ENCODE results near the gene DDN. TPM values are rescaled to one million over a fixed set of nuclear protein-coding genes. Genes with fewer than 3 reads are reported as not detected.

The DDN gene
- total and polyA plus RNA-seq, 12 donors, result 0.08 to 2.2 (median 0.43) TPM; not detected in 1

DNA sequence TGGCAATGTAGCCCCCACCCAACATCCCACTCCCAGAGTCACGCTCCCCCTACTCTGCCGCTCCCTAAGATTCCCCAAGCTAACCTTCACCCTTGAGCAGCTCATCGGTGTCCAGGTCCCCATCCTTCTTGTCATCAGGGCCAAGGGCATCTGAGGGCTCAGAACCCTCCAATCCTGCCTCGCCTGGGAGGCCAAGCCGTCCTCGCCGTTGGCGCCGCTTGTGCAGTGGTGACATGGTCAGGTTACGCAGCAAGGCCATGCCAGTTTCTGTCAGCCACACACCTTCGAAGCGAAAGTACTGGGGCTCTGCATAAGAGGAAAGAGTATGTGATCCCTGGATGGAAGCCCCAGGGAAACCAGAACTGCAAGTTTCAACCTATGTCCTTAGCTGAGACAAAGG lies 45.5 kb upstream of the DDN start:
- H3K27me3 ChIP-seq, result no peaks in the 10 kb centered on the region
- no peaks in the 10 kb centered on the region for H3K9me3 ChIP-seq (replicated peaks in 1 of 3)
- DNase-seq, result no peak
- no peak overlapping the region for H3K4me3 ChIP-seq
- TF ChIP-seq POLR2A (IDR thresholded peaks at IDR 0.05), result no peak
- TF ChIP-seq, protein P1, sequence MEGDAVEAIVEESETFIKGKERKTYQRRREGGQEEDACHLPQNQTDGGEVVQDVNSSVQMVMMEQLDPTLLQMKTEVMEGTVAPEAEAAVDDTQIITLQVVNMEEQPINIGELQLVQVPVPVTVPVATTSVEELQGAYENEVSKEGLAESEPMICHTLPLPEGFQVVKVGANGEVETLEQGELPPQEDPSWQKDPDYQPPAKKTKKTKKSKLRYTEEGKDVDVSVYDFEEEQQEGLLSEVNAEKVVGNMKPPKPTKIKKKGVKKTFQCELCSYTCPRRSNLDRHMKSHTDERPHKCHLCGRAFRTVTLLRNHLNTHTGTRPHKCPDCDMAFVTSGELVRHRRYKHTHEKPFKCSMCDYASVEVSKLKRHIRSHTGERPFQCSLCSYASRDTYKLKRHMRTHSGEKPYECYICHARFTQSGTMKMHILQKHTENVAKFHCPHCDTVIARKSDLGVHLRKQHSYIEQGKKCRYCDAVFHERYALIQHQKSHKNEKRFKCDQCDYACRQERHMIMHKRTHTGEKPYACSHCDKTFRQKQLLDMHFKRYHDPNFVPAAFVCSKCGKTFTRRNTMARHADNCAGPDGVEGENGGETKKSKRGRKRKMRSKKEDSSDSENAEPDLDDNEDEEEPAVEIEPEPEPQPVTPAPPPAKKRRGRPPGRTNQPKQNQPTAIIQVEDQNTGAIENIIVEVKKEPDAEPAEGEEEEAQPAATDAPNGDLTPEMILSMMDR (IDR thresholded peaks at IDR 0.05), result no peak
- H3K4me1 ChIP-seq (replicated peaks in 1 of 2), result no peaks in the 10 kb centered on the region
- intact Hi-C loops (cut with DNase I), result no loop called here
- peaks cover 0 to 98% of the 10 kb centered on the region in 2 donors for H3K36me3 ChIP-seq (replicated peaks in 1 of 2)
- WGBS, 4 donors, result 85 to 93% (median 89%) methylated on average over 12 of the region's 12 CpGs
- no peak overlapping the region for H3K27ac ChIP-seq

DNA sequence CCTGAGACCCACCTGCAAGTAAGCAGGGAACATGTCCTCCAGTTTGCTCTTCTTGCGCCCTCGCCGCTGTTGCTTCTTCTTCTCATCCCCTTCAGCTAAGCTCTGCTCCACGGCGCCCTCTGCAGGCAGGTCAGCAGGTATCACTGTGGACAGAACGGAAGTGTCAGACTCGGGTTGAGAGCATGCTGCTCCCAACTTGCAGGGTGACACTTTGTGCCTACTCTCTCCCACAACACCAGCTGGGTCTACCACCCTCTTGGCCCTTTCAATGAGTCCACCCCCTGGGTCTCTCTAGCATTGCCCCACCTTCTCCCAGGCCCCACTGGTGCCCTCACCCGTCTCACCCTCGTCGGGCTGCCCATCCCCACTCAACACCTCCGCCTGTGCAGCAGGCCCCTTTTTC lies 44.7 kb upstream of the DDN start:
- Histone ChIP-seq H3K36me3 (replicated peaks in 1 of 2) (peaks cover 0 to 98% of the 10 kb centered on the region in 2 donors), H3K4me3 (no peak overlapping the region), H3K4me1 (replicated peaks in 1 of 2) (no peaks in the 10 kb centered on the region), H3K27ac (no peak overlapping the region), H3K27me3 (no peaks in the 10 kb centered on the region), H3K9me3 (replicated peaks in 1 of 3) (no peaks in the 10 kb centered on the region)
- TF ChIP-seq POLR2A (IDR thresholded peaks at IDR 0.05), result no peak
- TF ChIP-seq, protein P1 (IDR thresholded peaks at IDR 0.05), result peak; percentile 35 to 63 (median 61)
- DNase-seq, result peak; percentile 71 to 83 (median 76)
- intact Hi-C loops (cut with DNase I), result no loop called here
- WGBS, 4 donors, result 53 to 70% (median 56%) methylated on average over 9 to 11 of the region's 11 CpGs

DNA sequence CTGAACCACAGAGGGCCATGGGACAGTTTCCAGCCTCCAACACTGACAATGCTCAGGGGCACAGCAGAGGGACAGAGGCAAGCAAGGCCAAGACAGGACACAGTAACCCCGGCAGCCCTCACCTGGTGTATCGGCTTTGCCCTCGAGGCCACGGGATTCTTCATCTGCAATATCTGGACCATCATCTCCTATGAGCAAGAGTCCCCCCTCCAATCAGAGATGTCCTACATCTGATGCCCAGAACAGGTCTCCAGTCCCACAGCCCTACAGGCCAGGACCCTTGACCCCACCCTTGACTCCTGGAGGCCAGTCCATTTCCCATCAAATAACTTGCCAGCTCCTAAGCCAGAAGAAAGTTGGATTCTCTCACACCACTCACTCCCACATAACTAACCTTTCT lies 44.1 kb upstream of the DDN start:
- Histone ChIP-seq H3K4me1 (replicated peaks in 1 of 2) (no peaks in the 10 kb centered on the region), H3K4me3 (no peak overlapping the region), H3K27me3 (no peaks in the 10 kb centered on the region), H3K9me3 (replicated peaks in 1 of 3) (no peaks in the 10 kb centered on the region), H3K36me3 (replicated peaks in 1 of 2) (peaks cover 0 to 98% of the 10 kb centered on the region in 2 donors), H3K27ac (no peak overlapping the region)
- WGBS, 4 donors, result 51 to 78% (median 68%) methylated on average over 3 to 4 of the region's 4 CpGs
- TF ChIP-seq, protein P1 (IDR thresholded peaks at IDR 0.05), result no peak
- no peak for TF ChIP-seq POLR2A (IDR thresholded peaks at IDR 0.05)
- intact Hi-C loops (cut with DNase I), result no loop called here
- DNase-seq, result no peak

DNA sequence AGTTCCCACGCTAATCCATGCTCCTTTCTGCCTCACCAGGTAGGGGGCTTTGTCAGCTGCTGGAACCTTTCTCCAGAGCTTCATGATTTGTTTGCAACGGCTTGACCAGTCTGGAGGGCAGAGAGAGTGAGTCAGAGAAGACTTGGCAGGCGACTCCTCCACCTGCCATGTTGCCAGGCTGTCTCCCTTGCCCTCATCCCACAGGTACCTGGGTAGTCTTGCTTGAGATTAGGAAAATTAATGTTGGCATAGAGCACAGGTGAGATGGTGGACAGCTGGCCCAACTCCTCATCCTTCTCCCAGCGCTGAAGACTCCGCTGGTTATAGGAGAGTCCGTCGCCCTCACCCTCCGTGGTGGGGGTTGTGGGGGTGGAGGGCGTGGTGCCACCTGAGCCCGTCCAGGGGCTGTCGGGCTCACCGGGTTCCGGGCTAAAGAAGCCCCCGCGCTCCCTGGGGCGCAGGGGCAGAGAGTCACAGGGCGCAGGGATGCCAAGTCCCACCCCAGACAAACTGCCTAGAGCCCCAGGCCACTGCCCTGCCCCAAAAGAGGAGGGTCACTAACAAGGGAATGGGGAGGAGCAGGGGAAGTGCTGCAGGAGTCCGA lies 42.8 kb upstream of the DDN start:
- intact Hi-C loops (cut with DNase I), result no loop called here
- peaks cover 0 to 98% of the 10 kb centered on the region in 2 donors for H3K36me3 ChIP-seq (replicated peaks in 1 of 2)
- WGBS, 4 donors, result 59 to 89% (median 87%) methylated on average over 4 to 18 of the region's 18 CpGs
- DNase-seq, result no peak
- H3K4me3 ChIP-seq, result no peak overlapping the region
- no peaks in the 10 kb centered on the region for H3K4me1 ChIP-seq (replicated peaks in 1 of 2)
- no peak overlapping the region for H3K27ac ChIP-seq
- no peaks in the 10 kb centered on the region for H3K27me3 ChIP-seq
- TF ChIP-seq POLR2A (IDR thresholded peaks at IDR 0.05), result no peak
- TF ChIP-seq, protein P1 (IDR thresholded peaks at IDR 0.05), result no peak
- H3K9me3 ChIP-seq (replicated peaks in 1 of 3), result no peaks in the 10 kb centered on the region
